H4 (cell line): Measurements from ENCODE around the gene BANP. TPM values are rescaled to one million over a fixed set of nuclear protein-coding genes. Genes with fewer than 3 reads are reported as not detected.
"Not testable (repeated sequence)": the region's sequence is repeated elsewhere in the genome, so short reads cannot be mapped to it uniquely, and the experiment has no call there.

Source experiments
- DNase-seq: peaks from one replicate; pipeline ENCODE4 v3.0.0-alpha.2; 2015; ENCODE audit warnings: low spot score
- total RNA-seq: library from RNA; depleted of rRNA; stranded (reverse); fragments of >200 nt; shearing (Covaris generic); gene quantifications from 2 replicates; pipeline ENCODE4 v1.2.3, GENCODE V29; 2014

Gene BANP
- total RNA-seq, 1 experiment from 2014 or later: 14.1 TPM

DNA sequence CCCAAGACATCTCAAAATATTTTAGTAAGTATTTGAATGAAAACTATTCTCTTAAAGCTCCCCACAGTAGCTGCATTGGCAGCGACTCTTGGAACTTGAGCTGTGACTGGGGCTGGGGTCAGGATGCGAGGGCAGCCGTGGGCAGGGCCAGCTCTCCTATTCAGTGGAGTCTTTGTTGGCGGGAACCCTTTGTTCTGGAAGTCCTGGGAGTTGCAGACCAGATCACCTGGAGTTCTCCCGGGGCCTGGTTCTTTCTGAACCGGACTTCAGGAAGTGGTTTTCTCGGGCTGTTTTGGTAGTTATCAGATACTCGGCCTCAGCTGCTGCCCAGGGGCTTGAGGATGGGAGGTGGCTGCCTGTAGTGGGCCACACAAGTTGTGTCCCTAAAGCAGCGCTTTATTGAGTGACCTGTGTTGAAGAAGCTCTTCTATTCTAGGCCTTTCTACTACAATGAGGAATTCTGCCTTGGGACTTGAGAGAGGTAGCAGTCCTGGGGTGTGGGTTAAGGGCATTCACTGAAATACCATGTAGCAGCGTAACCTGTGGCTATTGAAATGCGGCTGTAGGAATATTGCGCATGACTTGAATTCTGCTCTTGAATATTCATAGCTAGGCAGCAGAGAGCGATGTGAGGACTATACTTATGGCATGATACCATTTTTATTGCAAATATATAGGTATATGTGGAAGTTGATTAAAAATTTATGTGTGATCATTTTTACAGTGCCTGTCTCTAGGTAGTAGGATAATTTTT lies 77.1 kb downstream of the BANP start:
- not testable (repeated sequence) for DNase-seq

- no peak for DNase-seq
These were observed 79.3 kb downstream of the BANP start for GRCh38 chr16:88030498-88030897.

- not testable (repeated sequence) for DNase-seq
These were observed 79.7 kb downstream of the BANP start for GRCh38 chr16:88030961-88031360.

DNA sequence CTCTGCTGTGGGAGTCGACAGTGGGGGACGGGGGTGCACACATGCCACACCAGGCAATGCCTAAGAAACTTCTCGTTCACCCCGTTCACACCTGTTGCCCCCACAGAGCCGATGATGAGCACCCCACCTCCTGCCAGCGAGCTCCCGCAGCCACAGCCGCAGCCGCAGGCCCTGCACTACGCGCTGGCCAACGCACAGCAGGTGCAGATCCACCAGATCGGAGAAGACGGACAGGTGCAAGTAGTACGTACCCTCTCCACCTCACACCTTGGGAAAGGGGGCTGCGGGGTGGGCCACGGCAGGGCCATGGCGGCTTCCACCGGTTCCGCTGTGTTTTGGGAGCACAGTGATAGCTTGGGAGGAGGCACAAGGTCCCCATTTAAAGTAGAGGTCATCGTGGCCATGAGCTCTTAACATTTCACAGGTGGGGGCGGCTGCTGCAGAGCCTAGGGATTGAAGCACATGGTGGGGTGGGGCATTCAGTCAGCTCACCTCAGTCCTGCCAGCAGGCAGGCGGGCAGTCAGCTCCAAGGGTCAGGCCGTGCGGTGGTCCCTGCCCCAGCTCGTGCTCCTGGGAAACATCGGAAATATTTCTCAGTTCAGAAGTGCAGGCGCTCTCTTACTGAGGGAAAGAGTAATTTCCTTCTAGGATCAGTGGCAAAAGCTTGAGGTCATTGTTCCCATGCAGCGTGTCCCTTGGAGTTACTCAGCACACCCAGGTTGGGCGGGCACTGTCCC lies 81.9 kb downstream of the BANP start:
- not testable (repeated sequence) for DNase-seq

- no peak for DNase-seq
These were observed 83.5 kb downstream of the BANP start for GRCh38 chr16:88034770-88035169.

GRCh38 chr16:88035292-88035691 lies 84.1 kb downstream of the BANP start:
- DNase-seq: no peak

DNA sequence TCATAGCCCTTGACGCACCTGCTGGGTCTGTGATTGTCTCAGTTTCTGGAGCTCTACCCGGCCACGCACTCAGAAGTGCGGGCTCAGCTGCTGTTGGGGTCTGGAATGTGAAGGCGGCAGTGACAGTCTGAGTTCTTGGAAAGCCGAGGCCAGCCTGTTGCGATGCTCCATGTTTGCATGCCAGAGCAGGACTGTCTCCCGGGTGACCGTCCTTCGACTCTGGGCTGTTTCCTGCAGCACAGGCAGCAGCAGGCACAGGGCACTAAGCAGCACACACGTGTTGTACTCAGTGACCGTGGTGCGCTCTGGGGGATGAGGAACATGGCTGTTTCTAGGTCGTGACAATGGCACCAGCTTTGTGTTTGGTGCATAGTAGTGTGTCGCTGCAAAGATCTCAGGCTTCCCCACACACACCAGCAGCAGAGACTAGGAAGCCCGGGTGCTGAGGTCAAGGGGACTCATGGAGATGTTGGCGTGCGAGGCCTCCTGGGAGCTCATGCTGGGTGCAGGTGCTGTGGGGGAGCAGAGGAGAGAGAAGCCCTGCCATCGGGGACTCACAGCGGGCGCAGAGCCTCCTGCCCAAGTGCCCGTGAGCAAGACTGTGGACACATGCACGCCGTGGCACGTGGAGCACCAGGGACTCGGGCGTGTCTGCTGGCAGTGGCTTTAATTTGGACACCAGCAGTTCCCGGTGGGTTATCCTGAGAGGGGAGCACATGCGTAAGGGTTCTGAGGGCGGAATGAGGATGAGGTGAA lies 84.8 kb downstream of the BANP start:
- DNase-seq: not testable (repeated sequence)

DNA sequence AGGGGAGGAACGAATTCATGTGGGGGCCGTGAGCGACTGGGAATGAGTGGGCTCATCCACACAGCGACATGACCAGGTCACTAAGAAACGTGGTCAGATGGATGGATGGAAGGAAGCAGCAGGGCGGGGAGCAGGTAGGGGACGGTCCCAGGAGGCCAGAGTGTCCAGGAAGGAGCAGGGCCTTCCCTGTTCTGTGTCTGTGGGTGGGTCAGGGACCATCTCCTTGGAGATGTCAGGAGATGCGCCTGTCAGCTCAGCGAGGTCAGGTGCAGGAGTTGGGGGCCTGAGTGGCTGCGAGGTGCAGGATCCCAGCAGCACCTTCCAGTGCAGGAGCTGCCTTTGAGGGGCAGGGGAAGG lies 85.4 kb downstream of the BANP start:
- DNase-seq: not testable (repeated sequence)

GRCh38 chr16:88037359-88037758 lies 86.1 kb downstream of the BANP start:
- not testable (repeated sequence) for DNase-seq

- DNase-seq: not testable (repeated sequence)
These were observed 86.8 kb downstream of the BANP start for GRCh38 chr16:88037876-88038525.

DNA sequence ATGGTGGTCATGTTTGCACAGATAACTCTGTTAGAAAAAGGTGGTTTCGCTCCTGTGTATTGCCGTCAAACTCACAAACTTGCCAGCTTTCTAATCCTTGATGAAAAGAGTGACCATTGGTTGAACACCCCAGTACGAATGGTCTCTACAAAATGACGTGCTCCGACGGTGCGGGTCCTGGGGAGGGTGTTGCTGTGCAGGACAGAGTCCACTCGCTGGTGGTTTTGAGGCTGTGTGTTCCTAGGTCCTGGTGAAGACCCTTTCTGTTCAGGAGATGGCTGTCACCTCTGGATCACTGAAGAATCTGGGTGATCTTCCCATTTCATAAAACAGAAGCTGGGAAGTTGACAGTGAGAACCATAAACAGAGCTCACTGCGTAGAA lies 87.3 kb downstream of the BANP start:
- not testable (repeated sequence) for DNase-seq

DNA sequence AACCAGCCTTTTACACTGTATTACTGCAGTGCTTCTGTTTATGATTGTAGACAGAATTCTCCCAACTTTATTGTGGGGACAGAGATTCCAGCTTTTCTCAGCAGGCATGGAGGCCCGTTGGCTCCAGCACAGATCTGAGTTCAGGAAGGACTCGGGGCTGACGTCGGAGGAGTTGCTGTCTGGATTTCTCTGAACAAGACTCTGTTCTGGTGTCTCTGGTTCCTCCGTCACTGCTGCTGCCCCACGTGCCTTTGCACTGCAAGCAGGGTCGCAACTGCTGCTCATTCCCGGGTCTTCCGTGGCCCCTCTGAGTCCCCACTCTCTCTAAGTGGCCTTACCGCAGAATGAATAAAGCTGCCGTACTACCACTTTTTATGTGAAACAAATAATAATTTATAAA lies 88.4 kb downstream of the BANP start:
- no peak for DNase-seq

GRCh38 chr16:88040196-88040876 lies 89.1 kb downstream of the BANP start:
- DNase-seq: not testable (repeated sequence)

DNA sequence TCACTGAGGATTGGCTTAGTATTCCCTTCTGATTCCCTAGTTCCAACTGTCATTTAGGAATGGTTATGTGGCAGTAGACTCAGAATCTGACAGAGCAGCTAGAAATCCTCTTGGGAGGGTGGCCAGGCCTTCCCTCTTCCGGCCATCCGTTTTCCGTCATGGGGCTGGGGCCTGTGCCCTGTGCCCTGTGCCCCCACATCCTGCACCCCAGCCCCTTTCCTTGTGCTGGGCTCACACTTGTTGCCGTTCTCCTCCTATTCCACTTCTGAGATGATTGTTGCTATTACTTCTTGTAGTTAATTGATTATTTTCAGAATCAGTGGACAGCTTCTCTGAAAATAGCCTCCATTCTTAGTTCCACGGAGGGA lies 89.6 kb downstream of the BANP start:
- DNase-seq: not testable (repeated sequence)

GRCh38 chr16:88041506-88041905 lies 90.3 kb downstream of the BANP start:
- DNase-seq: not testable (repeated sequence)

DNA sequence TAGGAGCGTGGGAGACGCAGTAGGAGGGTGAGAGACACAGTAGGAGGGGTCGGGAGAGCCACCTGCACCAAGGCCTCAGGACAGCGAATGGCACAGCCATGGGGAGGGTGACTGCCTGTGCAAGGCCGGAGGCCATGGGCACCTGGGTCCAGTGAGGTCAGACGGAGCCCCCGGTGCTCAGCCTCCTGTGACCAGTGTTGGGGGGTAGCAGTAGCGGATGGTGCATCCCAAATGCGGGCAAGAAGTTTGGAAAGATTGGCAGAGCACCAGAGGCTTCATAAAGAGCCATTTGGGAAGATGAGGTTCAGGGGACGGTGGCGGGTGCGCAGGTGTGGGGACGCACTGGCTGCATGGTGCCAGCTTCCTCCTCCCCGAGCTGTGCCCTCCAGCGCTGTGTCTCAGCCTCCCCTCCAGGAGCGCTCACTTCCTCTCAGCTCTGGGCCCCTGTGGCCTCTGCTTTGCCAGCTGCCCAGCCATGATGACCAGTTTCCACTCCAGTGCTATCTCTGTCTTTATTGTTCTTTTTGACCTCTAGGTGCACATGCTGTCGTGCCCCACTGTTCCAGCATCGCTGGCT lies 90.8 kb downstream of the BANP start:
- not testable (repeated sequence) for DNase-seq

DNA sequence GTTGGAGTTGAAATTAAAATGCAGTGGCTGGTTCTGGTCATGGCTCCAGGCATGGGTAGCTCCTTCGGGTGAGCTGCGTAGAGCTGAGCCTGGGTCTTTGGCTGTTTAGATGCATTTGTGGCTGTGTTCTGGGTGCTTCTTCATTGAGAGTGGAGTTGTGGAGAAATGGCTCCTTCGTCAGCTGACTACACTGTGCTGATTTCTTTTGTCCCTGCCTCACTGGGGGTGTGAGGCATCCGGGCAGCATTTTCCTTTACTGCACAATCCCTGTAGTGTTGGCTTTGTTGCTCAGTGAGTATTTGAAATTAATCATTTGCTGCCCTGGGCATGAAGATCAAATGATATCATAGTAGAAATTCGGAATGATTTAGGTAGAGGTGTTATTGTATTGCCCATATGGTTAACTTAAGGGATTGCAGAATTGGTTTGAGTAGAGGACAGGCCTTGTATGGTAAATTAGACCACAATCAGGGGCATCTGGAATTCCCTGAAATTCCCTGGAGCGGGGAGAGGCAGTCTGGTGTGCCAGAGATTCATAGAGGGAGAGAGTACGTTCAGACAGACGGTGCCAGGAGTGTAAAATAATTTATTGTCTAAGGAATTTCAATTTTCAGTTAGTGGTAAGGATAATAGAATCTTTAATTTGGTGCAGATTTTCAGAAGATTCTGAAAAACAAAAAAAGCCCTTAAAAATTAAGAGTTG lies 92.1 kb downstream of the BANP start:
- not testable (repeated sequence) for DNase-seq

DNA sequence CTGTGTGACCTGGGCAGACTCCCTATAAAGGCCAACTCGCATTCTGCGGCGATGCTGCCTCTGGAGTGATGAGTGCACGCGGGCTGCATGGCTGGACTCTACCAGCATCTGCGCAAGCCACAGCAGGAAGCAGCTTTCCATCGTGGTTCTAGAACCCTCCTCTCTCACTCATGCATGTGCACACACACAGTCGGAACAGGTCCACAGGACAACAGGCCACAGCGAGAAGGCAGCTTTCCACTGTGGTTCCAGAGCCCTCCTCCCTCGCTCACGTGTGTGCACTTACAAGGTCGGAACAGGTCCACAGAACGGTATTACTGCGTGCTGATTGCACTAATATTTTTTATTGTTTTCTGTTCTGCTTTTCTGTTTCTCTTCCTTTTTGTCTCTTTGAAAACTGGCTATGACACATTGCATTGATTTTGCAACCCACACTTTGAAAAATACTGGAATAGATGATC lies 92.9 kb downstream of the BANP start:
- DNase-seq: not testable (repeated sequence)

- not testable (repeated sequence) for DNase-seq
These were observed 94.1 kb downstream of the BANP start for GRCh38 chr16:88045361-88045760.

DNA sequence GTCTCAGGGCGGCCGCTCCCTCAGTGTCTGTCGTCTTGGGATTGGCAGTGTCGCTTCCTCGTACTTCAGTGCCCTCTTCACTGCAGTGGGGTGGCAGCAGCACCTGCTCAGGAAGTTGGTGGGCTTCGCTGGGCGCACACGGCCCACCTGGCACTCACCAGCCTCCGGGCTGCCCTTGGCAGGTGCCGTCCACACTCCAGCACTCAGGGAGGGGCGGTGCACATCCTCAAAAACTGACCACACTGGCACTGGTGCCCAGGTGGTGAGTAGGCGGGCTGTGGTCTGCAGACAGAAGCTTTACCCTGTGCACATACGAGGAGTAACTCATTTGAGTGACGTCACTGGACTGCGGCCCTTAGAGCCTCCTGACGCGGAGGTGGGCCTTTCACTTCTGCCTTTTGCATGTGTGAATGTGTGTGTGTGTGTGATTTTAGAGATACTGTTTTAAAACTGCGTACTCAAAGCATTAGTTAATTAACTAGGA lies 94.6 kb downstream of the BANP start:
- no peak for DNase-seq
